Testis (tissue), 3 donors: ENCODE results near the gene RABAC1. TPM values are rescaled to one million over a fixed set of nuclear protein-coding genes. Genes with fewer than 3 reads are reported as not detected.

Experiments used
- DNase-seq: peaks from one replicate; pipeline ENCODE4 v3.0.0-alpha.2; 2019
- H3K27ac ChIP-seq, 2 donors: fragments of 200-600 bp; sonication (generic); one replicate each; pipeline ENCODE4 v1.5.1; 2019
- H3K27me3 ChIP-seq: fragments of 200-600 bp; sonication (generic); one replicate; pipeline ENCODE4 v1.5.1; 2019
- H3K36me3 ChIP-seq: fragments of 200-600 bp; sonication (generic); one replicate; pipeline ENCODE4 v1.5.1; 2017; ENCODE audit warnings: low read depth; ENCODE audit errors: missing control alignments
- H3K4me1 ChIP-seq: fragments of 200-600 bp; sonication (generic); one replicate; pipeline ENCODE4 v1.5.1; 2019
- H3K4me3 ChIP-seq, 2 donors: fragments of 200-600 bp; sonication (generic); one replicate each; pipeline ENCODE4 v1.5.1; 2017 to 2019
- H3K9me3 ChIP-seq: fragments of 200-600 bp; sonication (generic); one replicate; pipeline ENCODE4 v1.5.1; 2017
- POLR2A ChIP-seq: fragments of 450-650 bp; IDR thresholded peaks from one replicate; pipeline ENCODE4 v1.6.1; 2017; ENCODE audit warnings: antibody characterized with exemption, mild to moderate bottlenecking, moderate library complexity
- WGBS, 2 donors: methylation state at CpG; one replicate each; pipeline ENCODE4 v1.1.5; 2018; 5-methylcytosine and 5-hydroxymethylcytosine counted together
- intact Hi-C: fragments of 100-400 bp; cut with DNase I; formaldehyde crosslinking; loops from one replicate; pipeline ENCODE4 v1.15.1; 2023; ENCODE audit warnings: low total_unique reads
- polyA plus RNA-seq: library from polyadenylated mRNA; stranded (reverse); fragments of 350-450 nt; fragmentation: Illumina TruSeq; extraction: RNeasy Lipid Tissue Mini Kit (QIAGEN cat#74804); gene quantifications from one replicate; pipeline ENCODE4 v1.2.3, GENCODE V29; 2014; ENCODE audit warnings: low read depth, low replicate concordance; ENCODE audit not compliant: insufficient read depth
- total RNA-seq, 2 donors: library from RNA; depleted of rRNA; stranded (reverse); fragments of >200 nt; gene quantifications; one replicate each; pipeline ENCODE4 v1.2.3, GENCODE V29; 2016
- TF ChIP-seq, protein P1 (sequence below), 3 experiments: fragments of 450-650 bp in 2 of 3; fragments of 200-600 bp in 1 of 3; sonication (generic) in 1 of 3; IDR thresholded peaks; one replicate each; pipeline ENCODE4 v1.5.1; 2016 to 2019; ENCODE audit warnings: antibody characterized with exemption in 3 of 3, mild to moderate bottlenecking in 2 of 3, moderate library complexity in 1 of 3

Gene RABAC1
- total and polyA plus RNA-seq, 3 donors from 2014 or later = 143 to 196 (median 182) TPM

DNA sequence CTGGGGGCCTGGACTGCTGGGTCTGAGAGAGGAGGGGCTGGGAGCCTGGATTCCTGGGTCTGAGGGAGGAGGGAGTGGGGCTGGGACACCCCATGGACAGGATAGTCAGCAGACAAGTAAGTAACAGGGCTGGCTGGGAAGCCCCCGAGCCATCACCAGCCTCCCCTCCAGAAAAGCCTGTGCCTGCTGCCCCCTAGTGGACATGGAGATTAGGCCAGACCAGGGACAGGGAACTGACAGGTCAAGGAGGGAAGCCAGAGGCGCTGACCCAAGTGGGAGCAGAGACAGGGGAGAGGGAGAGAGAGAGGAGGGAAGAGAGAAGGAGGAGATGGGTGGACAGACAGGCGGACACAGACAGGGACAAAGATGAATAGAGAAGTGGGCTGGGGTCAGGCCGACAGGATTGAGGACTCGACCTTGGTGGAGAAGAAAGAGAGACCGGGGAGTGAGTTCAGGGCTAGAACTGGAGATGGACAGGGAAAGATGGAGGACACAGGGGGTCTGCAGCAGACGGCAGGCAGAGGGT is 24.2 kb downstream of the RABAC1 start:
- DNase-seq = peak; percentile 73
- Histone ChIP-seq H3K4me3 (no peak overlapping the region), H3K36me3 (no peaks in the 10 kb centered on the region), H3K27me3 (no peaks in the 10 kb centered on the region), H3K4me1 (no peaks in the 10 kb centered on the region), H3K9me3 (no peaks in the 10 kb centered on the region), H3K27ac (no peak overlapping the region)
- 38 to 49% methylated on average over 7 of the region's 7 CpGs for WGBS, 2 donors
- intact Hi-C loops = no loop called here
- no peak for TF ChIP-seq POLR2A
- TF ChIP-seq, protein P1, sequence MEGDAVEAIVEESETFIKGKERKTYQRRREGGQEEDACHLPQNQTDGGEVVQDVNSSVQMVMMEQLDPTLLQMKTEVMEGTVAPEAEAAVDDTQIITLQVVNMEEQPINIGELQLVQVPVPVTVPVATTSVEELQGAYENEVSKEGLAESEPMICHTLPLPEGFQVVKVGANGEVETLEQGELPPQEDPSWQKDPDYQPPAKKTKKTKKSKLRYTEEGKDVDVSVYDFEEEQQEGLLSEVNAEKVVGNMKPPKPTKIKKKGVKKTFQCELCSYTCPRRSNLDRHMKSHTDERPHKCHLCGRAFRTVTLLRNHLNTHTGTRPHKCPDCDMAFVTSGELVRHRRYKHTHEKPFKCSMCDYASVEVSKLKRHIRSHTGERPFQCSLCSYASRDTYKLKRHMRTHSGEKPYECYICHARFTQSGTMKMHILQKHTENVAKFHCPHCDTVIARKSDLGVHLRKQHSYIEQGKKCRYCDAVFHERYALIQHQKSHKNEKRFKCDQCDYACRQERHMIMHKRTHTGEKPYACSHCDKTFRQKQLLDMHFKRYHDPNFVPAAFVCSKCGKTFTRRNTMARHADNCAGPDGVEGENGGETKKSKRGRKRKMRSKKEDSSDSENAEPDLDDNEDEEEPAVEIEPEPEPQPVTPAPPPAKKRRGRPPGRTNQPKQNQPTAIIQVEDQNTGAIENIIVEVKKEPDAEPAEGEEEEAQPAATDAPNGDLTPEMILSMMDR (IDR thresholded peaks at IDR 0.05) = peak; percentile 25 to 79 (median 73)

DNA sequence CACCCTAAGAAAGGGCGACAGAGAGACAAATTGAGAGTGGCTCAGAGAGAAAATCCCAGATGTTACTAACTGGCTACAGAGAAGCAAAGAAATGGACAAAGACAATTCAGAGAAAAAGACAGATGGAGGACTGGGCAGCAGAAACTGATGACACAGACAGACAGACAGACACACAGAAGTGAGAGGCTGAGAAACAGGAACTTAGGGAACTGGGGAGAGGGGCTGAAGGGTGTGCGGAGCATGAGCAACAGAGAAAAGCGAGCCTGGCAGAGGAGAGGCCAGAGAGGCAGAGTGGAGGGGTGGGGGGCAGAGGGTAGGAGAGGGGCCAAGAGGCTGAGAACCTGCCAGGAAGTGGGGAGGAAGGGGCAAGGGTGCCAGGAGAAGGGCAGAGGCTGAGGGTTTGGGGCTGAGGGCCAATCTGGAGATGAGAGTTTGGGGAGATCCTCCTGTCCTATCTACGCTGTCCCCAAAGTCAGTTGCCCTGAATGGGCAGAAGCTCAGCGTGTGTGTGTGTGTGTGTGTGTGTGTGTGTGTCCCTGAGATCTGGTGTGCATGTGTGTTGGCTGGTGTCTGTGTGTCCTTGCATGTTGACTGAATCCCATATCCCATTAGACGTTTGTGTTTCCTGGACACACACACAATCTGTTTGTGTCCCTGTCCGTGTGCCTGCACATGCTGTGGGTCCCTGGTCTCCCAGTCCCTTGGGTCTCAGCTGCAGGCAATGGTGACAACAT is 25.3 kb downstream of the RABAC1 start:
- no peaks in the 10 kb centered on the region for H3K36me3 ChIP-seq
- no peaks in the 10 kb centered on the region for H3K27me3 ChIP-seq
- intact Hi-C loops = no loop called here
- DNase-seq = no peak
- peaks cover 3% of the 10 kb centered on the region for H3K4me1 ChIP-seq
- no peak overlapping the region for H3K4me3 ChIP-seq
- H3K27ac ChIP-seq = no peak overlapping the region
- no peaks in the 10 kb centered on the region for H3K9me3 ChIP-seq
- TF ChIP-seq, protein P1 (IDR thresholded peaks at IDR 0.05) = no peak
- no peak for TF ChIP-seq POLR2A
- WGBS, 2 donors = 74 to 79% methylated on average over 5 to 7 of the region's 7 CpGs

DNA sequence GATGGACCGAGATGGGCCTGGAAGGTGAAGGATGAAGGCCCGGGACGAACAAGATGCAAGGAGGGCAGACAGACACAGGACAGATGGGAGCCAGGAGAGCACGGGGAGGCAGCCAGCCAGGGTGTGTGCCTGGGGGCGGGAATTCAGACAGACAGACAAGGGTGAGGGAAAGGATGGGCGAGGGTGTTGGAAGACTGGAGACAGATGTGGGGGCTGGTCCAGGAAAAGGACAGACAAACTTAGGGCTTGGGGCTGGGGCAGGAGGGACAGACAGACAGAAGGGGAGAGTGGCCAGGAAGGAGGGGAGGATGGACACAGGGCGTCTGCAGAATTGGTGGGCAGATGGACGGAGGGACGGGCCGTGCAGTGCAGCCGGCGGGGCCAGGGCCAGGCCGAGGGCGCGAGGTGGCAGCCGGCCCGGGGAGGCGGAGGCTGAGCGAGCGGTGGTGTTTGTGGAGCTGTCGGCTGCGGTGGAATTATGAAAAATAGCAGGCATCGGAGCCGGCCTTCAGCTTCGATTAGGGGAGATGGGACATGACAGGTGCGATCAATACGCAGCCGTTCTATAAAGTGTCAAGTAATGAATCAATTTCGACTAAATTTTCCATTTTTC is 26.3 kb downstream of the RABAC1 start:
- TF ChIP-seq, protein P1 (IDR thresholded peaks at IDR 0.05) = no peak
- TF ChIP-seq POLR2A = no peak
- no peaks in the 10 kb centered on the region for H3K36me3 ChIP-seq
- intact Hi-C loops = no loop called here
- H3K27ac ChIP-seq = no peak overlapping the region
- no peak overlapping the region for H3K4me3 ChIP-seq
- peak; percentile 28 for DNase-seq
- WGBS, 2 donors = 45 to 55% methylated on average over 21 to 29 of the region's 29 CpGs
- peaks cover 2% of the 10 kb centered on the region for H3K27me3 ChIP-seq
- H3K9me3 ChIP-seq = no peaks in the 10 kb centered on the region
- peaks cover 10% of the 10 kb centered on the region for H3K4me1 ChIP-seq

DNA sequence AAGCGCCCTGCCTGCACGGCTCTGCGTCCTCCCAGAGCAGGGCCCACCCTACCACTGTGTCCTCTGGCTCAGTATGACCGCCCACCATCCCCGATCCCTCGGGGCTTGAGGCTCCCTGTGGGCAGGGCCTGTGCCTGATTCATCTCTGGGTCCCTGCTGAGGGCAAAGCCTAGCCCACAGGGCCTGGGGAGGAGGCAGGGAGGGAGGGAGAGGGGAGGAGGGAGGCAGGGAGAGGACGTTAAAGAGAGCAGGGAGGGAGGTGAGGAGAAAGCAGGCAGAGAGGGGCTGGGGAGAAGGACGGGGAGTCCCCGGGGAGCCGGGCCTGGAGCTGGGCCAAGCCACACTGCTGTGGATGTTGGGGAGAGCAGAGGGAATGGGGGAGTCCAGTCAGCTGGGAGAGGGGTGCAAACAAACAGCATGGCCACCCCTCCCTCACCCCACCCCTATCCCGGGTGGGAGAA is 26.8 kb downstream of the RABAC1 start:
- H3K4me3 ChIP-seq = no peak overlapping the region
- H3K4me1 ChIP-seq = peaks cover 12% of the 10 kb centered on the region
- H3K27me3 ChIP-seq = peaks cover 4% of the 10 kb centered on the region
- H3K9me3 ChIP-seq = no peaks in the 10 kb centered on the region
- no peaks in the 10 kb centered on the region for H3K36me3 ChIP-seq
- intact Hi-C loops = no loop called here
- TF ChIP-seq, protein P1 (IDR thresholded peaks at IDR 0.05) = no peak
- no peak for TF ChIP-seq POLR2A
- no peak overlapping the region for H3K27ac ChIP-seq
- WGBS, 2 donors = 48 to 49% methylated on average over 11 of the region's 11 CpGs
- no peak for DNase-seq
